NCI-H1694 (cell line): ENCODE results near the gene MAP3K12.

Experiments used
- DNase-seq: peaks from one replicate; lab custom pipeline; 2025; lab: John Stamatoyannopoulos, UW

MAP3K12 gene

GRCh38 chr12:53431187-53431586 is 68.1 kb downstream of the MAP3K12 start:
- DNase-seq = no peak

DNA sequence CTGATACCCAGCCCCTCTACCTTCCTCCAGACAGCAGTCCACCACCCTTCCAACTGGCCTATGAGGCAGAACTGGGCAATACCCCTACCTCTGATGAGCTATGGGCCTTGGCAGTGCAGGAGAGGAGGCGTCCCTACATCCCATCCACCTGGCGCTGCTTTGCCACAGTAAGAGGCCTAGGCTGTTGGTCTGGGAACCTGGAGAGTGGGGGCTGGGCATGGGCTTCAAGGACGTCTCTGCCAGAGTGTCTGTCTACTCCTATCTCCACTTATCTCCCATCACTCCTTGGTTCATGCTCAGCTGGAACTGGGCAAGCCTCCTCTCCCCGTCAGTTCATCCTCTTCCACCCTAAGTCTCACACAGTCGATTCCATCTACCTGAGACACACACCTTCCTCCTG is 69.1 kb downstream of the MAP3K12 start:
- no peak for DNase-seq
